Ascending aorta (tissue), 2 donors: Measurements from ENCODE around the gene WIPI1. TPM values are rescaled to one million over a fixed set of nuclear protein-coding genes. Genes with fewer than 3 reads are reported as not detected.

ENCODE experiments used
- DNase-seq, 2 donors: peaks; one replicate each; pipeline ENCODE4 v3.0.0-alpha.2; 2019; ENCODE audit warnings: low spot score in 2 of 2
- H3K27ac ChIP-seq, 2 donors: fragments of 200-600 bp; sonication (generic); one replicate each; pipeline ENCODE4 v1.5.1; 2016 to 2017; ENCODE audit warnings: mild to moderate bottlenecking in 1 of 2
- H3K27me3 ChIP-seq: fragments of 200-600 bp; sonication (generic); one replicate; pipeline ENCODE4 v1.5.1; 2017
- H3K36me3 ChIP-seq, 2 donors: fragments of 200-600 bp; sonication (generic); one replicate each; pipeline ENCODE4 v1.5.1; 2016
- H3K4me1 ChIP-seq, 2 donors: fragments of 200-600 bp; sonication (generic); one replicate each; pipeline ENCODE4 v1.5.1; 2016 to 2017; ENCODE audit warnings: mild to moderate bottlenecking in 1 of 2
- H3K4me3 ChIP-seq, 2 donors: fragments of 200-600 bp; sonication (generic); one replicate each; pipeline ENCODE4 v1.5.1; 2016 to 2017; ENCODE audit warnings: mild to moderate bottlenecking in 1 of 2
- H3K9me3 ChIP-seq, 2 donors: fragments of 200-600 bp; sonication (generic); one replicate each; pipeline ENCODE4 v1.5.1; 2016
- intact Hi-C: fragments of 100-400 bp; cut with DNase I; formaldehyde crosslinking; loops from one replicate; pipeline ENCODE4 v1.15.1; 2023
- total RNA-seq: library from RNA; depleted of rRNA; stranded (reverse); fragments of >200 nt; gene quantifications from one replicate; pipeline ENCODE4 v1.1.0, GENCODE V29; 2016
- TF ChIP-seq, protein P1 (sequence below), 3 experiments: fragments of 200-600 bp in 2 of 3; fragments of 450-650 bp in 1 of 3; sonication (generic) in 2 of 3; IDR thresholded peaks; one replicate each; pipeline ENCODE4 v1.5.1; 2016 to 2019; ENCODE audit warnings: antibody characterized with exemption in 3 of 3, mild to moderate bottlenecking in 1 of 3, moderate library complexity in 1 of 3

The WIPI1 gene
- total RNA-seq, 1 donor from 2014 or later, result 18.0 TPM

DNA sequence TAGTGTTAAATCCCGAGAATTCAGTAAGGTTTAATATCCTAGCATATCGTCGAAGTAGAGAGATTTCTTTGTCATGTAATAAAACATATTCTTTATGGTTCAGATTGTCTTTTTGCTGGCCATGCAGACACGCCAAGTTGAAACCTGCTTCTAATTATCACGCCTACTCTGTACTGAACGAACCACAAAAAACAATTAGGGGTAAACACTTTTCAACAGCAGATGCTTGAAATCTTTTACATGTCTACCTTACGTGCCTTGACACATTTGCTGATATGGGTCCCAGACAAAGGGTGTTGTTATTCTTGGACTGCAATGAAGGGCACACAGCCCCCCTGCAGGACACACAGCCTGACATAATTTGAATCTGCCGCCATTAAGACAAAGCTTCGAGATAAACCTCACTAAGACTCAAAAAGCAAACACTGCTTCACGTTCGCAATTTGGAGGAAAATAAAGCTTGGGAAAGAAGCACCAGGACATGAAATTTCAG is 13.3 kb downstream of the WIPI1 start:
- intact Hi-C loops, result no loop called here
- TF ChIP-seq, protein P1, sequence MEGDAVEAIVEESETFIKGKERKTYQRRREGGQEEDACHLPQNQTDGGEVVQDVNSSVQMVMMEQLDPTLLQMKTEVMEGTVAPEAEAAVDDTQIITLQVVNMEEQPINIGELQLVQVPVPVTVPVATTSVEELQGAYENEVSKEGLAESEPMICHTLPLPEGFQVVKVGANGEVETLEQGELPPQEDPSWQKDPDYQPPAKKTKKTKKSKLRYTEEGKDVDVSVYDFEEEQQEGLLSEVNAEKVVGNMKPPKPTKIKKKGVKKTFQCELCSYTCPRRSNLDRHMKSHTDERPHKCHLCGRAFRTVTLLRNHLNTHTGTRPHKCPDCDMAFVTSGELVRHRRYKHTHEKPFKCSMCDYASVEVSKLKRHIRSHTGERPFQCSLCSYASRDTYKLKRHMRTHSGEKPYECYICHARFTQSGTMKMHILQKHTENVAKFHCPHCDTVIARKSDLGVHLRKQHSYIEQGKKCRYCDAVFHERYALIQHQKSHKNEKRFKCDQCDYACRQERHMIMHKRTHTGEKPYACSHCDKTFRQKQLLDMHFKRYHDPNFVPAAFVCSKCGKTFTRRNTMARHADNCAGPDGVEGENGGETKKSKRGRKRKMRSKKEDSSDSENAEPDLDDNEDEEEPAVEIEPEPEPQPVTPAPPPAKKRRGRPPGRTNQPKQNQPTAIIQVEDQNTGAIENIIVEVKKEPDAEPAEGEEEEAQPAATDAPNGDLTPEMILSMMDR (IDR thresholded peaks at IDR 0.05), result no peak
- no peak overlapping the region for H3K4me3 ChIP-seq
- peaks cover 40 to 74% of the 10 kb centered on the region in 2 donors for H3K36me3 ChIP-seq
- no peaks in the 10 kb centered on the region for H3K27me3 ChIP-seq
- no peak for DNase-seq
- no peaks in the 10 kb centered on the region for H3K4me1 ChIP-seq
- no peaks in the 10 kb centered on the region for H3K9me3 ChIP-seq
- H3K27ac ChIP-seq, result no peak overlapping the region

DNA sequence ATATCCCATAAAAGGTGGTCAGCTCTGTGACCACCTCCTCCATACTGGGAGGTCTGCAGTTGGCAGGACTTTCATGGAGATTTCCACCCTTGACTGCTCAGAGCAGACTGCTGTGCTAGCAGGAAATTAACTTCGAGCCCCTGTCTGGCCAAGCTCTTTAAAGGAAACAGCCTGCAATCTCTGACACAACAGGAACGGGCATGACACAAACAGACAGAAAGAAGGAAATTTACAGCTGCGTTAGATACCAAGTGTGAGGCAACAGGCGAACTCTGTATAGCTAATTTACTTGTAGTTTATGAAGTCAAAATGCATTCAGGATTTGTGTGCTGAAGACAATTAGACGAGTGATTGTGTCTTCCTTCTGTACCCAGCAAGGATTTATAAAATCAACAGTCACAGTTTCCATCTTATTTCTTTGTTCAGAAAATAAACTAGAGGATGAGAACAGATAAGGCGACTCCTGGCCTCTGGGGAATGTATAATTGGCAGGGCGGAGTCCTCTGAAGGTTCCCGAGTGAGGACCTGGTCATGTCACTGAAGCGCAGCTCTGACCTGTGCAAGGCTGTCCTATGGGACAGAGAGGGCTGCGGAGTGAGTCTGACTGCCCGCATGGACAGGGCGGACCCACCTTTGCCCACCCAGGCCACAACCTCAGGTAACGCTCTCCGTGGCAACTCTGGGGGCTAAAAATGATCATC is 16.1 kb downstream of the WIPI1 start:
- peaks cover 19 to 53% of the 10 kb centered on the region in 2 donors for H3K36me3 ChIP-seq
- H3K9me3 ChIP-seq, result no peaks in the 10 kb centered on the region
- no peaks in the 10 kb centered on the region for H3K4me1 ChIP-seq
- DNase-seq, result no peak
- H3K4me3 ChIP-seq, result no peak overlapping the region
- H3K27ac ChIP-seq, result peak overlapping the region; percentile 38 to 55
- intact Hi-C loops, result no loop called here
- no peaks in the 10 kb centered on the region for H3K27me3 ChIP-seq
- TF ChIP-seq, protein P1 (IDR thresholded peaks at IDR 0.05), result no peak

DNA sequence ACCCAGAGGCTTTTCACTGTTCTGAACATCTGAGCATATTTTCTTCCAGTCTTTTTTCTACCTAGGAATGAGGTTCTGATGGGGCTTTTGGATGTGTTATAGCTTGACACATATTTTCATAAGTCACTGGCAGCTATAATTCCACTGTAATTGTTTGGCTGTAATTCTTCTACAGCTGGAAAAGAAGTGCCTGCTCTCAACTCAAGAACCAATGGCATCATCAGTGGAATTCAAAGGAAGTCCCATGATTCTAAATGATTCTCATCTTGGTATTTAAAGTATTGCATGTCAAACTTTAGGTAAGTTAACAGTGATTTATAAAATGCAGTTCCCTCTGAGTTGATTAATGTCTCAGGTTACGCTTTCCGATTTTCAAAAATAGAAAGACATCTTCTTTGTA is 16.8 kb downstream of the WIPI1 start:
- Histone ChIP-seq H3K9me3 (no peaks in the 10 kb centered on the region), H3K4me1 (no peaks in the 10 kb centered on the region), H3K4me3 (no peak overlapping the region), H3K27me3 (no peaks in the 10 kb centered on the region), H3K36me3 (peaks cover 16 to 54% of the 10 kb centered on the region in 2 donors), H3K27ac (no peak overlapping the region)
- intact Hi-C loops, result no loop called here
- TF ChIP-seq, protein P1 (IDR thresholded peaks at IDR 0.05), result no peak
- no peak for DNase-seq

DNA sequence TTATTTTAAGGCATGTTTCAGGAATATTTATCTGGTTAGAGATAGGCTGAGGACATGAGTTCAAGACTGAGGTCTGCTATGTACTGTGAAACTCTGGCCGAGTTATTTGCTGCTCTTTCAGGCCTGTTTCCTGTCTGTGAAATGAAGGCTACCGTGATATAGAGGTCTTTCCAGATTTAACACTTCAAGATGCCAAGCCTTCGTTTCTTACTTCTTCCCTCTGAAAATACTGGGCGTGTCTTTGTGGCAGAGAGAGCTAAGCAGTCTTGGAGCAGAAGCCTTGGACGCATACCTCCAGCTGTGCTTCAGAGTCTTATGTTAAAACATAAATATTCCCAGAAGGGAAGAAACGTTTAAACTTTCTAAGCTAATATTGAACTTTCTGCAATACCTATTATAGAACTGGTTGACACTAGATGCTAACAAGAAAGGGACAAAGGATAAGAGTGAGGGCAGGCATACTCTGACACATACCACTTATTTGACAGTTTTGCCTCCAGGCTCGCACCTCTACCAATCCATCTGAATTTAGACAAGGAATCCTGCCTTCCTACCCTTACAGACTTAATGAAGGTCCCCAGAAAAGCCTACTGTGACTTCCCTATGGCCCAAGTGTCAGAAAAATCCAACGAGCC is 17.5 kb downstream of the WIPI1 start:
- H3K4me3 ChIP-seq, result no peak overlapping the region
- no peaks in the 10 kb centered on the region for H3K4me1 ChIP-seq
- H3K27ac ChIP-seq, result no peak overlapping the region
- H3K9me3 ChIP-seq, result no peaks in the 10 kb centered on the region
- H3K27me3 ChIP-seq, result no peaks in the 10 kb centered on the region
- TF ChIP-seq, protein P1 (IDR thresholded peaks at IDR 0.05), result no peak
- intact Hi-C loops, result no loop called here
- peak in 1 of 2 donors; percentile 11 for DNase-seq
- peaks cover 18 to 55% of the 10 kb centered on the region in 2 donors for H3K36me3 ChIP-seq

DNA sequence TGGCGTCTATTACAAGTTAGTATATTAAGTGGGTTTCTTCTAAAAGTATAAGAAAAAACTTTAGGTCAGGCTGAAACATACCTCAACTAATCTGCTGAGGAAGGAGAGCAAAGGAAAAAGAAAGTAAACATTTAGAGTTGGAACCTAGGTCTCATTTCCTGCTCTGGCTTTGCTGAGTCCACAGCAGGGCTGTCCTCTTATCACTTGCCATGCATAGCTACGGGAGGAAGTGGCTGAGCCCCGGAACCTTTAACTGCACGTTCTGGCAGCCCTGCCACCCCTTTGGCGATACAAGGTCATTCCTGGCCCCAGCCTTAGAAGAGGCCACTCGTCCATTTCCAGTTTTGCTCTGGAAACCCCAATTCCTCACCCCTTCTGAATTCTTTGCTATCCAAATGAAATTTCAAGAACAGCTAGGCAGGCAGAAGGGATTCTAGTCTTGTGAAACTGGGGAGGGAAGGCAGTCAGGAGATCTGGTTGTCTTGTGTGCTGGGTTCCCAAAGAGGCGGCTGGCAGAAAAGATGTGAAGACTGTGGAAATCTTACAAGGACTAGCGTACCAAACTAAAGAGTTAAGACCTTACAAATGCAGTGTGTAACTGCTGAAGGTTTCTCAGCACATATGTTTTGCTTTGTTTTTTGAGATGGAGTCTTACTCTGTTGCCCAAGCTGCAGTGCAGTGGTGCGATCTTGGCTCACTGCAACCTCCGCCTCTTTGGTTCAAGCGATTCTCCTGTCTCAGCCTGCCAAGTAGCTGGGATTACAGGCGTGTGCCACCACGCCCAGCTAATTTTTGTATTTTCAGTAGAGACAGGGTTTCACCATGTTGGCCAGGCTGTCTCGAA is 19.1 kb downstream of the WIPI1 start:
- TF ChIP-seq, protein P1 (IDR thresholded peaks at IDR 0.05), result no peak
- no peaks in the 10 kb centered on the region for H3K9me3 ChIP-seq
- intact Hi-C loops, result loop anchor here (2.0 kb wide), 1 partner anchor 25 kb away; no protein-coding TSS in a partner anchor
- H3K4me3 ChIP-seq, result no peak overlapping the region
- no peaks in the 10 kb centered on the region for H3K4me1 ChIP-seq
- peaks cover 32 to 59% of the 10 kb centered on the region in 2 donors for H3K36me3 ChIP-seq
- DNase-seq, result no peak
- no peaks in the 10 kb centered on the region for H3K27me3 ChIP-seq
- peak overlapping the region in 1 of 2 donors; percentile 9 for H3K27ac ChIP-seq
